ENCODE measurements around the gene RCN2.

GRCh38 chr15:76901965-76902364 lies 29.6 kb upstream of the RCN2 start:
- TF ChIP-seq EZH2 (IDR thresholded peaks at IDR 0.05): no peak
- no peak for TF ChIP-seq POLR2AphosphoS5 (IDR thresholded peaks at IDR 0.05; ENCODE audit: borderline replicate concordance, low read depth, low read length)
- no peak for TF ChIP-seq FOXP2 (optimal IDR thresholded peaks at IDR 0.05; ENCODE audit: control extremely low read depth, extremely low read length, insufficient read depth)
